Mesendoderm (in vitro differentiated cells): Measurements from ENCODE around the gene MEA1.
A peak's percentile ranks its signal among the peaks of the same experiment; 100 is the strongest.

ENCODE experiments used
- DNase-seq: peaks from one replicate; pipeline ENCODE4 v3.0.0; 2013
- H2AK5ac ChIP-seq: 2 replicates; pipeline ENCODE4 v1.6.1; 2013; ENCODE audit warnings: low read length, inconsistent platforms
- H2BK120ac ChIP-seq: 2 replicates; pipeline ENCODE4 v1.6.1; 2013; ENCODE audit warnings: low read depth, mild to moderate bottlenecking, low read length, moderate library complexity, mixed read lengths
- H2BK15ac ChIP-seq: replicated peaks from 2 replicates; pipeline ENCODE4 v1.6.1; 2013; ENCODE audit warnings: low read depth, mild to moderate bottlenecking, moderate library complexity
- H2BK5ac ChIP-seq: 2 replicates; pipeline ENCODE4 v1.6.1; 2013; ENCODE audit warnings: low read length, inconsistent platforms
- H3K18ac ChIP-seq: 2 replicates; pipeline ENCODE4 v1.6.1; 2013; ENCODE audit warnings: mild to moderate bottlenecking, low read length, mixed read lengths
- H3K23ac ChIP-seq: one replicate; pipeline ENCODE4 v1.6.1; 2013; ENCODE audit warnings: low read length
- H3K27ac ChIP-seq: 2 replicates; pipeline ENCODE4 v1.5.1; 2013; ENCODE audit warnings: low read depth, mild to moderate bottlenecking, inconsistent platforms, low read length, moderate library complexity
- H3K27me3 ChIP-seq: 2 replicates; pipeline ENCODE4 v1.6.1; 2013; ENCODE audit warnings: low read length, control low read depth, mild to moderate bottlenecking, inconsistent platforms; ENCODE audit not compliant: insufficient read depth, poor library complexity
- H3K36me3 ChIP-seq: 2 replicates; pipeline ENCODE4 v1.6.1; 2013; ENCODE audit warnings: low read length, inconsistent platforms; ENCODE audit not compliant: control insufficient read depth, insufficient read depth
- H3K4ac ChIP-seq: one replicate; pipeline ENCODE4 v1.6.1; 2013; ENCODE audit warnings: low read depth, mild to moderate bottlenecking, low read length, moderate library complexity
- H3K4me1 ChIP-seq: 2 replicates; pipeline ENCODE4 v1.6.1; 2013; ENCODE audit warnings: low read depth, low read length, inconsistent platforms; ENCODE audit not compliant: control insufficient read depth
- H3K4me2 ChIP-seq: 2 replicates; pipeline ENCODE4 v1.6.1; 2013; ENCODE audit warnings: low read length
- H3K4me3 ChIP-seq: 2 replicates; pipeline ENCODE4 v1.5.1; 2013; ENCODE audit warnings: mild to moderate bottlenecking, low read length
- H3K56ac ChIP-seq: one replicate; pipeline ENCODE4 v1.6.1; 2013; ENCODE audit warnings: low read length
- H3K79me1 ChIP-seq: 2 replicates; pipeline ENCODE4 v1.6.1; 2013; ENCODE audit warnings: low read length, inconsistent platforms
- H3K79me2 ChIP-seq: 2 replicates; pipeline ENCODE4 v1.6.1; 2013; ENCODE audit warnings: mild to moderate bottlenecking, low read length; ENCODE audit not compliant: control insufficient read depth, insufficient read depth
- H3K9ac ChIP-seq: 2 replicates; pipeline ENCODE4 v1.6.1; 2013; ENCODE audit warnings: low read length, inconsistent platforms
- H4K5ac ChIP-seq: one replicate; pipeline ENCODE4 v1.6.1; 2013; ENCODE audit warnings: low read length
- H4K8ac ChIP-seq: one replicate; pipeline ENCODE4 v1.6.1; 2013; ENCODE audit warnings: low read depth, mild to moderate bottlenecking, control low read depth, low read length, moderate library complexity
- WGBS: extraction: QIAGEN DNeasy Blood & Tissue Kit; methylation state at CpG from one replicate; pipeline ENCODE4 v1.1.7; 2013; ENCODE audit warnings: low lambda C conversion rate, missing lambda C conversion rate; ENCODE audit not compliant: insufficient coverage; ENCODE audit errors: extremely low coverage; 5-methylcytosine and 5-hydroxymethylcytosine counted together

MEA1 gene

GRCh38 chr6:43013097-43013842 is 476 bp downstream of the MEA1 start:
- peaks cover 16% of the 10 kb centered on the region for H3K79me1 ChIP-seq
- H4K5ac ChIP-seq = no peak overlapping the region
- peak overlapping the region; percentile 92 for H3K9ac ChIP-seq
- H3K18ac ChIP-seq = peak overlapping the region; percentile 19
- peaks cover 21% of the 10 kb centered on the region for H3K79me2 ChIP-seq
- H2BK15ac ChIP-seq = no peak overlapping the region
- H3K36me3 ChIP-seq = peaks cover 23% of the 10 kb centered on the region
- peak; percentile 30 for DNase-seq
- peak overlapping the region; percentile 83 for H3K4me3 ChIP-seq
- H3K27me3 ChIP-seq = no peaks in the 10 kb centered on the region
- H3K56ac ChIP-seq = peak overlapping the region; percentile 92
- H3K23ac ChIP-seq = peak overlapping the region; percentile 38
- H3K4me1 ChIP-seq = peaks cover 6% of the 10 kb centered on the region
- WGBS = no CpG with 5 or more reads among the region's 25 CpGs
- H3K4ac ChIP-seq = no peak overlapping the region
- peak overlapping the region; percentile 82 for H4K8ac ChIP-seq
- H3K4me2 ChIP-seq = peak overlapping the region; percentile 98
- H2BK120ac ChIP-seq = no peak overlapping the region
- H3K27ac ChIP-seq = peak overlapping the region; percentile 13
- H2BK5ac ChIP-seq = no peak overlapping the region
- peak overlapping the region; percentile 53 for H2AK5ac ChIP-seq

GRCh38 chr6:43012364-43012763 is 1.4 kb downstream of the MEA1 start:
- Histone ChIP-seq H3K27me3 (no peaks in the 10 kb centered on the region), H2BK5ac (no peak overlapping the region), H3K56ac (no peak overlapping the region), H3K23ac (no peak overlapping the region), H2BK120ac (no peak overlapping the region), H2AK5ac (no peak overlapping the region), H3K79me2 (peaks cover 21% of the 10 kb centered on the region), H3K9ac (peak overlapping the region; percentile 40), H3K4me3 (no peak overlapping the region), H3K4ac (no peak overlapping the region), H2BK15ac (no peak overlapping the region), H3K4me2 (no peak overlapping the region), H3K18ac (no peak overlapping the region), H3K36me3 (peaks cover 20% of the 10 kb centered on the region), H3K79me1 (peaks cover 15% of the 10 kb centered on the region), H3K4me1 (peaks cover 6% of the 10 kb centered on the region), H4K5ac (no peak overlapping the region), H4K8ac (no peak overlapping the region), H3K27ac (no peak overlapping the region)
- DNase-seq = no peak
- no CpG with 5 or more reads among the region's 6 CpGs for WGBS

- no peak overlapping the region for H3K4ac ChIP-seq
- no peak overlapping the region for H3K27ac ChIP-seq
- H4K5ac ChIP-seq = no peak overlapping the region
- H3K23ac ChIP-seq = no peak overlapping the region
- no peak overlapping the region for H3K18ac ChIP-seq
- DNase-seq = peak; percentile 46
- H3K56ac ChIP-seq = no peak overlapping the region
- no peak overlapping the region for H4K8ac ChIP-seq
- H3K4me1 ChIP-seq = peaks cover 6% of the 10 kb centered on the region
- no peak overlapping the region for H2BK5ac ChIP-seq
- H2AK5ac ChIP-seq = no peak overlapping the region
- WGBS = no CpG with 5 or more reads among the region's 6 CpGs
- no peak overlapping the region for H2BK15ac ChIP-seq
- H3K9ac ChIP-seq = no peak overlapping the region
- H3K79me2 ChIP-seq = peaks cover 16% of the 10 kb centered on the region
- no peak overlapping the region for H3K4me2 ChIP-seq
- H3K27me3 ChIP-seq = no peaks in the 10 kb centered on the region
- peaks cover 7% of the 10 kb centered on the region for H3K79me1 ChIP-seq
- no peak overlapping the region for H2BK120ac ChIP-seq
- H3K4me3 ChIP-seq = no peak overlapping the region
- H3K36me3 ChIP-seq = peaks cover 24% of the 10 kb centered on the region
These were observed 2.5 kb downstream of the MEA1 start for GRCh38 chr6:43011207-43011606.

GRCh38 chr6:43009124-43009523 is 4.6 kb downstream of the MEA1 start:
- no peak overlapping the region for H3K4me3 ChIP-seq
- no peak overlapping the region for H3K56ac ChIP-seq
- DNase-seq = peak; percentile 62
- H3K79me1 ChIP-seq = peaks cover 7% of the 10 kb centered on the region
- no peak overlapping the region for H3K9ac ChIP-seq
- no CpG with 5 or more reads among the region's 6 CpGs for WGBS
- H3K18ac ChIP-seq = no peak overlapping the region
- no peak overlapping the region for H2AK5ac ChIP-seq
- no peak overlapping the region for H2BK120ac ChIP-seq
- no peak overlapping the region for H4K8ac ChIP-seq
- H3K79me2 ChIP-seq = peaks cover 6% of the 10 kb centered on the region
- no peak overlapping the region for H4K5ac ChIP-seq
- H3K36me3 ChIP-seq = peaks cover 24% of the 10 kb centered on the region
- H3K23ac ChIP-seq = no peak overlapping the region
- H3K27ac ChIP-seq = no peak overlapping the region
- H3K27me3 ChIP-seq = no peaks in the 10 kb centered on the region
- no peak overlapping the region for H2BK15ac ChIP-seq
- no peak overlapping the region for H2BK5ac ChIP-seq
- no peak overlapping the region for H3K4ac ChIP-seq
- peaks cover 6% of the 10 kb centered on the region for H3K4me1 ChIP-seq
- no peak overlapping the region for H3K4me2 ChIP-seq

- H4K8ac ChIP-seq = no peak overlapping the region
- no peak overlapping the region for H3K4me2 ChIP-seq
- no peak overlapping the region for H3K4me3 ChIP-seq
- no peak overlapping the region for H3K23ac ChIP-seq
- H3K27me3 ChIP-seq = no peaks in the 10 kb centered on the region
- no peaks in the 10 kb centered on the region for H3K79me2 ChIP-seq
- no CpG with 5 or more reads among the region's 9 CpGs for WGBS
- H3K4ac ChIP-seq = no peak overlapping the region
- H2BK120ac ChIP-seq = no peak overlapping the region
- no peak overlapping the region for H2BK5ac ChIP-seq
- H3K4me1 ChIP-seq = no peaks in the 10 kb centered on the region
- H3K56ac ChIP-seq = no peak overlapping the region
- H2AK5ac ChIP-seq = no peak overlapping the region
- no peak overlapping the region for H3K9ac ChIP-seq
- H2BK15ac ChIP-seq = no peak overlapping the region
- no peak for DNase-seq
- H3K18ac ChIP-seq = no peak overlapping the region
- H3K79me1 ChIP-seq = peaks cover 1% of the 10 kb centered on the region
- H3K36me3 ChIP-seq = peaks cover 24% of the 10 kb centered on the region
- no peak overlapping the region for H3K27ac ChIP-seq
- H4K5ac ChIP-seq = no peak overlapping the region
These were observed 6.6 kb downstream of the MEA1 start for GRCh38 chr6:43007126-43007525.

GRCh38 chr6:43006251-43006650 is 7.5 kb downstream of the MEA1 start:
- DNase-seq = no peak
- Histone ChIP-seq H3K27ac (no peak overlapping the region), H3K4me2 (no peak overlapping the region), H3K27me3 (no peaks in the 10 kb centered on the region), H3K18ac (no peak overlapping the region), H2BK5ac (no peak overlapping the region), H3K56ac (no peak overlapping the region), H2BK15ac (no peak overlapping the region), H2AK5ac (no peak overlapping the region), H3K4me3 (no peak overlapping the region), H3K4ac (no peak overlapping the region), H4K5ac (no peak overlapping the region), H3K79me2 (no peaks in the 10 kb centered on the region), H3K79me1 (no peaks in the 10 kb centered on the region), H3K36me3 (peaks cover 22% of the 10 kb centered on the region), H3K9ac (no peak overlapping the region), H3K4me1 (no peaks in the 10 kb centered on the region), H4K8ac (no peak overlapping the region), H3K23ac (no peak overlapping the region), H2BK120ac (no peak overlapping the region)
- no CpG with 5 or more reads among the region's 11 CpGs for WGBS
